Sigmoid colon (tissue), 4 donors: Measurements from ENCODE around the gene PCSK7.

ENCODE experiments used
- POLR2A ChIP-seq, 2 donors: fragments of 450-650 bp; IDR thresholded peaks; one replicate each; pipeline ENCODE4 v1.6.1; 2016; ENCODE audit warnings: antibody characterized with exemption in 2 of 2, mild to moderate bottlenecking in 2 of 2, moderate library complexity in 2 of 2
- POLR2AphosphoS5 ChIP-seq, 4 donors: sonication (generic); formaldehyde crosslinking; IDR thresholded peaks; one replicate each; pipeline ENCODE4 v1.6.1; 2017; ENCODE audit warnings: antibody characterized with exemption in 4 of 4
- TF ChIP-seq, protein P1 (sequence below), 4 experiments: fragments of 450-650 bp in 3 of 4; fragments of 200-600 bp in 1 of 4; IDR thresholded peaks; one replicate each; pipeline ENCODE4 v1.5.1; 2016 to 2019; ENCODE audit warnings: antibody characterized with exemption in 4 of 4, mild to moderate bottlenecking in 3 of 4, moderate library complexity in 2 of 4

DNA sequence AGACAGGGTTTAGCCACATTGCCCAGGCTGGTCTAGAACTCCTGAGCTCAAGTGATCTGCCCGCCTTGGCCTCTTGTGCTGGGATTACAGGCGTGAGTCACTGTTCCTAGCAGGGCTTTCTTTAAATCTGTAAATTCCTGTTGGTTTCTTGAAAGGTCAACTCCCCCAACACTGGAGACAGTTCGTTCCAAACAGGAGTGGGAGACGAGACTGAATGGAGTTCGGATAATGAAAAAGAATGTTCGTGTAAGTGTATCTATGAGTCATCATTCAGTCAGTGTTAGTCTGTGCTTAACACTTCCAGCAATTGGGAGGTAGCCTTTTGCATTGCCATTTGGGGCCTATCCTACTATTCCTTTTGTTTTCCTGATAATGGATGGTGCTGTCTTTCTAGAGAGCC lies 49.3 kb upstream of the PCSK7 start:
- TF ChIP-seq, protein P1, sequence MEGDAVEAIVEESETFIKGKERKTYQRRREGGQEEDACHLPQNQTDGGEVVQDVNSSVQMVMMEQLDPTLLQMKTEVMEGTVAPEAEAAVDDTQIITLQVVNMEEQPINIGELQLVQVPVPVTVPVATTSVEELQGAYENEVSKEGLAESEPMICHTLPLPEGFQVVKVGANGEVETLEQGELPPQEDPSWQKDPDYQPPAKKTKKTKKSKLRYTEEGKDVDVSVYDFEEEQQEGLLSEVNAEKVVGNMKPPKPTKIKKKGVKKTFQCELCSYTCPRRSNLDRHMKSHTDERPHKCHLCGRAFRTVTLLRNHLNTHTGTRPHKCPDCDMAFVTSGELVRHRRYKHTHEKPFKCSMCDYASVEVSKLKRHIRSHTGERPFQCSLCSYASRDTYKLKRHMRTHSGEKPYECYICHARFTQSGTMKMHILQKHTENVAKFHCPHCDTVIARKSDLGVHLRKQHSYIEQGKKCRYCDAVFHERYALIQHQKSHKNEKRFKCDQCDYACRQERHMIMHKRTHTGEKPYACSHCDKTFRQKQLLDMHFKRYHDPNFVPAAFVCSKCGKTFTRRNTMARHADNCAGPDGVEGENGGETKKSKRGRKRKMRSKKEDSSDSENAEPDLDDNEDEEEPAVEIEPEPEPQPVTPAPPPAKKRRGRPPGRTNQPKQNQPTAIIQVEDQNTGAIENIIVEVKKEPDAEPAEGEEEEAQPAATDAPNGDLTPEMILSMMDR (IDR thresholded peaks at IDR 0.05) = no peak
- TF ChIP-seq POLR2AphosphoS5 (IDR thresholded peaks at IDR 0.05) = peak in 1 of 4 donors; percentile 16
- no peak for TF ChIP-seq POLR2A (IDR thresholded peaks at IDR 0.05)
